KMS-11 (cell line): Measurements from ENCODE around the gene SLC34A1.

Source experiments
- H2AFZ ChIP-seq: fragments of 200-600 bp; sonication (generic); 2 replicates; pipeline ENCODE4 v1.6.1; 2016; ENCODE audit warnings: antibody characterized with exemption, mixed run types, low read depth
- H3K27ac ChIP-seq: fragments of 200-600 bp; sonication (generic); 2 replicates; pipeline ENCODE4 v1.6.1; 2016; ENCODE audit warnings: mild to moderate bottlenecking, mixed run types
- H3K27me3 ChIP-seq: fragments of 200-600 bp; sonication (generic); 2 replicates; pipeline ENCODE4 v1.6.1; 2017; ENCODE audit warnings: mild to moderate bottlenecking, low read depth, mixed run types, moderate library complexity; ENCODE audit not compliant: insufficient read depth
- H3K36me3 ChIP-seq: fragments of 200-600 bp; sonication (generic); 2 replicates; pipeline ENCODE4 v1.6.1; 2017; ENCODE audit warnings: mild to moderate bottlenecking, mixed run types; ENCODE audit not compliant: insufficient read depth
- H3K4me1 ChIP-seq: fragments of 200-600 bp; sonication (generic); 2 replicates; pipeline ENCODE4 v1.6.1; 2016; ENCODE audit warnings: mild to moderate bottlenecking, low read depth, mixed run types; ENCODE audit not compliant: poor library complexity, severe bottlenecking
- H3K4me2 ChIP-seq: fragments of 200-600 bp; sonication (generic); 2 replicates; pipeline ENCODE4 v1.7.0; 2016; ENCODE audit warnings: mild to moderate bottlenecking, mixed run types
- H3K4me3 ChIP-seq: fragments of 200-600 bp; sonication (generic); IDR thresholded peaks from 2 replicates; pipeline ENCODE4 v1.6.1; 2017; ENCODE audit warnings: low read depth, low read length, mixed read lengths; ENCODE audit not compliant: insufficient read depth
- H3K79me2 ChIP-seq: fragments of 200-600 bp; sonication (generic); 2 replicates; pipeline ENCODE4 v1.6.1; 2016; ENCODE audit warnings: low read depth, mixed run types; ENCODE audit not compliant: insufficient read depth
- H3K9ac ChIP-seq: fragments of 200-600 bp; sonication (generic); 2 replicates; pipeline ENCODE4 v1.6.1; 2016; ENCODE audit warnings: mild to moderate bottlenecking, mixed run types
- H4K20me1 ChIP-seq: fragments of 200-600 bp; sonication (generic); 2 replicates; pipeline ENCODE4 v1.6.1; 2016; ENCODE audit warnings: mild to moderate bottlenecking, mixed run types; ENCODE audit not compliant: insufficient read depth
- TF ChIP-seq, protein P1 (sequence below): fragments of 200-600 bp; sonication (generic); conservative IDR thresholded peaks from 2 replicates; pipeline ENCODE4 v1.6.1; 2017; ENCODE audit warnings: low read depth, mild to moderate bottlenecking, antibody characterized with exemption, low read length, moderate library complexity, mixed read lengths

SLC34A1 gene

DNA sequence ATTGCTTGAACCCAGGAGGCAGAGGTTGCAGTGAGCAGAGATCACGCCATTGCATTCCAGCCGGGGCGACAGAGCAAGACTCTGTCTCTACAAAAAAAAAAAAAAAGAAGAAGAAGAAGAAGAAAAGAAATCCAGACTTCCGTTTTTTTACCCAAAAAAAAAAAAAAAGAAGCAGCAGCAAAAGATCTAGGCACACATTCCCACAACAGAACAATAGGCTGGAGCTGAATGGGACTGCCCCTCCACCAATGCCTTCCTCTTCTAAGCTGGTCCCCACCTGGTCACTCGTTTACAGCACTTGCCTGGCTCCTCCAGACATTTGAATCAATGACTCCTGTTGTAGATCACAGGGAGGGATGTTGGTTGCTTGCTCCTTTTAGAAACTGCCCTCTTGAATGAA lies 31.1 kb upstream of the SLC34A1 start:
- Histone ChIP-seq H3K4me1 (peaks cover 29% of the 10 kb centered on the region), H3K9ac (no peak overlapping the region), H2AFZ (no peak overlapping the region), H3K36me3 (0 out of 2 replicates have a peak, but pooled peaks cover under 1% of the 10 kb centered on the region), H3K27ac (no peak overlapping the region), H3K4me3 (no peak overlapping the region), H3K27me3 (no peaks in the 10 kb centered on the region), H4K20me1 (no peaks in the 10 kb centered on the region), H3K79me2 (peaks cover 29% of the 10 kb centered on the region), H3K4me2 (no peak overlapping the region)
- TF ChIP-seq, protein P1, sequence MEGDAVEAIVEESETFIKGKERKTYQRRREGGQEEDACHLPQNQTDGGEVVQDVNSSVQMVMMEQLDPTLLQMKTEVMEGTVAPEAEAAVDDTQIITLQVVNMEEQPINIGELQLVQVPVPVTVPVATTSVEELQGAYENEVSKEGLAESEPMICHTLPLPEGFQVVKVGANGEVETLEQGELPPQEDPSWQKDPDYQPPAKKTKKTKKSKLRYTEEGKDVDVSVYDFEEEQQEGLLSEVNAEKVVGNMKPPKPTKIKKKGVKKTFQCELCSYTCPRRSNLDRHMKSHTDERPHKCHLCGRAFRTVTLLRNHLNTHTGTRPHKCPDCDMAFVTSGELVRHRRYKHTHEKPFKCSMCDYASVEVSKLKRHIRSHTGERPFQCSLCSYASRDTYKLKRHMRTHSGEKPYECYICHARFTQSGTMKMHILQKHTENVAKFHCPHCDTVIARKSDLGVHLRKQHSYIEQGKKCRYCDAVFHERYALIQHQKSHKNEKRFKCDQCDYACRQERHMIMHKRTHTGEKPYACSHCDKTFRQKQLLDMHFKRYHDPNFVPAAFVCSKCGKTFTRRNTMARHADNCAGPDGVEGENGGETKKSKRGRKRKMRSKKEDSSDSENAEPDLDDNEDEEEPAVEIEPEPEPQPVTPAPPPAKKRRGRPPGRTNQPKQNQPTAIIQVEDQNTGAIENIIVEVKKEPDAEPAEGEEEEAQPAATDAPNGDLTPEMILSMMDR: no peak

DNA sequence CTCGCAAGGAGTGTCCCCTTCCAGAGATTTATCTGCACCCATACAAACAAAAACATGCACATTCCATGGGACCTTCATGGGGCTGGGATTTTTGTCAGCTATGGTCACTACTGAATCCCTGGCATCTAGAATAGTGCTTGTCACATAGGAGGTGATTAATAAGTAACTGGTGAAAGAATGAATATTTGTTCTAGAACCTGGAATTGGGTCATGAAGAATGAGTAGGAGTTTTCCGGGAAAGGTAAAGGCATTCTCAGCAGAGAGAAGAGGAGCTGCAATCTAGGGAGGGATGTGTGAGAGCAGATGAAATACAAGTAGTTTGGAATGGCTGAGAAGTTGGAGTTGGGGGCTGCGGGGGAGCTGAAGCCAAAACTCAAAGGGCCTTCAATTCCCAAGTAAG lies 30.0 kb upstream of the SLC34A1 start:
- Histone ChIP-seq H3K27me3 (no peaks in the 10 kb centered on the region), H3K79me2 (peaks cover 30% of the 10 kb centered on the region), H3K9ac (no peak overlapping the region), H2AFZ (no peak overlapping the region), H3K4me1 (peaks cover 31% of the 10 kb centered on the region), H3K27ac (no peak overlapping the region), H3K4me2 (no peak overlapping the region), H4K20me1 (no peaks in the 10 kb centered on the region), H3K4me3 (no peak overlapping the region), H3K36me3 (no peaks in the 10 kb centered on the region)
- TF ChIP-seq, protein P1: no peak

DNA sequence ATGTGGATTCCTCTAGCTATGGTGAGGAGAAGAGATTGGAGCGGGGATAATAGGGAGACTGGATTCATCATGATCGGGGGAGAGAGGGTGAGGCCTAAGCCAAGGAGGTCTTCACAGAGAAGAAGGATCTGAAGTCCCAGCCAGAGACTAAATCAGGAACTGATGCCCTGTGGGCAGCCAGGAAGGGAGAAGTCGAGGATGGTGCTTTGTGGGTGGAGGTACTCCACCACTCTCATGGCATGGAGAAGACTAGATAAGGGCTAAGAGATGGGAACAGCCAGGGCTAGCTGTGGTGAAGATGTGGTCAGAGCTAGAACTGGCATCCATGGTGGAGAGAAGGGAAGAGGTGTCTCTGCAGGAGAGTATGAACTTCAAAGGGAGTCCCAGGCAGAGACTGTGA lies 29.5 kb upstream of the SLC34A1 start:
- H3K4me3 ChIP-seq: no peak overlapping the region
- H3K36me3 ChIP-seq: no peaks in the 10 kb centered on the region
- no peak overlapping the region for H3K4me2 ChIP-seq
- no peak overlapping the region for H2AFZ ChIP-seq
- H3K4me1 ChIP-seq: peaks cover 28% of the 10 kb centered on the region
- no peaks in the 10 kb centered on the region for H4K20me1 ChIP-seq
- TF ChIP-seq, protein P1: no peak
- no peak overlapping the region for H3K9ac ChIP-seq
- H3K79me2 ChIP-seq: peaks cover 26% of the 10 kb centered on the region
- no peaks in the 10 kb centered on the region for H3K27me3 ChIP-seq
- no peak overlapping the region for H3K27ac ChIP-seq

DNA sequence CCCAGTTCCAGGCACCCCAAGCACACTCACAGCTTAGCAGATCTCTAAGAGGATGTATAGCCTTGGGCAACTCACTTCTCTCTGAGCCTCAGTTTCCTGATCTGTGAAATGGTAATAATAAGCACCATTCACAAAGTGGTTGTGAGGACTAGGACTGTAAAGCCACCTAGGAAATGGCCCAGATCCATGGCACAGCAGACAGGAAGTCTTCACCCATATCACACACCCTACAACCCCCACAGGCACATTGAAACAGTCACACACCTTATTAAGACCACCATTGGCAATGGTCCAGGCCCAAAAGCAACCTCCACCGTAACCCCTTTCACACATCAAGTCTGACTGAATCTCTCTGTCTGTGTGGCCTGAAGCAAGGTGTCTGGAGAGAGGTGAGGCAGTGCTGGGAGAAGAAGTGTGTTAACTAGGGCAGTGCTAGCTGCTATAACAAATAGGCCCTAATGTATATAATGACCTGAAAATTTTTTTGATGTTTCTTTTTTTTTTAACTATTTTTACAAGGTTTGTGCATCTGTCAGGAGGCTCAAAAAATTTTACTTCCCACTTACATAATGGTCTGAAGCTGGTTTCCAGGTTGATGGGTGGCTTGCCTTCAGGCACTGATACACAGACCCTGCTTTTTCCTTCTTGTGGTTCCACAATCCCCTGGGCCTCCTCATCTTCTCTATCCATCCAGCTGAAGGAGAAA lies 28.9 kb upstream of the SLC34A1 start:
- Histone ChIP-seq H3K4me2 (no peak overlapping the region), H3K4me1 (peaks cover 22% of the 10 kb centered on the region), H3K27ac (no peak overlapping the region), H3K4me3 (no peak overlapping the region), H3K36me3 (no peaks in the 10 kb centered on the region), H3K9ac (no peak overlapping the region), H3K79me2 (peaks cover 20% of the 10 kb centered on the region), H4K20me1 (no peaks in the 10 kb centered on the region), H3K27me3 (no peaks in the 10 kb centered on the region), H2AFZ (no peak overlapping the region)
- TF ChIP-seq, protein P1: no peak
